ACC112 (cell line): ENCODE measurements around the gene CSN1S1.
"Not testable (repeated sequence)": the region's sequence is repeated elsewhere in the genome, so short reads cannot be mapped to it uniquely, and the experiment has no call there.

Source experiments
- H2AFZ ChIP-seq: fragments of 200-600 bp; sonication (generic); one replicate; pipeline ENCODE4 v1.6.0; 2017; ENCODE audit warnings: antibody characterized with exemption, low read length; ENCODE audit not compliant: unreplicated experiment
- H3K27ac ChIP-seq: fragments of 200-600 bp; sonication (generic); 2 replicates; pipeline ENCODE4 v1.5.1; 2014; ENCODE audit warnings: low read depth, mild to moderate bottlenecking, antibody characterized with exemption, low read length, moderate library complexity
- H3K27me3 ChIP-seq: fragments of 200-600 bp; sonication (generic); 2 replicates; pipeline ENCODE4 v1.6.1; 2014; ENCODE audit warnings: mild to moderate bottlenecking, antibody characterized with exemption, low read length, moderate library complexity, mixed read lengths; ENCODE audit not compliant: insufficient read depth
- H3K36me3 ChIP-seq: fragments of 200-600 bp; sonication (generic); 2 replicates; pipeline ENCODE4 v1.6.1; 2016; ENCODE audit warnings: mild to moderate bottlenecking, antibody characterized with exemption, low read length, moderate library complexity, mixed read lengths; ENCODE audit not compliant: insufficient read depth
- H3K4me1 ChIP-seq: fragments of 200-600 bp; sonication (generic); one replicate; pipeline ENCODE4 v1.6.1; 2016; ENCODE audit warnings: low read length, mixed read lengths; ENCODE audit not compliant: insufficient read depth, unreplicated experiment, control insufficient read depth
- H3K4me3 ChIP-seq: fragments of 200-600 bp; sonication (generic); 2 replicates; pipeline ENCODE4 v1.5.1; 2014; ENCODE audit warnings: mild to moderate bottlenecking, low read depth, low read length
- H3K79me2 ChIP-seq: fragments of 200-600 bp; sonication (generic); one replicate; pipeline ENCODE4 v1.6.0; 2016; ENCODE audit warnings: low read length; ENCODE audit not compliant: control insufficient read depth, unreplicated experiment, insufficient read depth

CSN1S1 gene

GRCh38 chr4:69920874-69921273, 10.0 kb upstream of the CSN1S1 start:
- Histone ChIP-seq H3K79me2 (no peaks in the 10 kb centered on the region), H3K27me3 (no peaks in the 10 kb centered on the region), H3K4me1 (no peaks in the 10 kb centered on the region), H3K36me3 (no peaks in the 10 kb centered on the region), H3K27ac (no peak overlapping the region), H2AFZ (no peak overlapping the region), H3K4me3 (no peak overlapping the region)

GRCh38 chr4:69923782-69924410, 7.0 kb upstream of the CSN1S1 start:
- H2AFZ ChIP-seq, H3K4me1 ChIP-seq, H3K27me3 ChIP-seq, H3K4me3 ChIP-seq, H3K27ac ChIP-seq, H3K36me3 ChIP-seq, H3K79me2 ChIP-seq: not testable (repeated sequence)

GRCh38 chr4:69934150-69934549, 3.3 kb downstream of the CSN1S1 start:
- Histone ChIP-seq H3K36me3 (no peaks in the 10 kb centered on the region), H3K27ac (no peak overlapping the region), H3K79me2 (no peaks in the 10 kb centered on the region), H3K4me1 (peaks cover 20% of the 10 kb centered on the region), H3K27me3 (no peaks in the 10 kb centered on the region), H2AFZ (no peak overlapping the region), H3K4me3 (no peak overlapping the region)

- H3K79me2 ChIP-seq, result no peaks in the 10 kb centered on the region
- H3K27me3 ChIP-seq, result no peaks in the 10 kb centered on the region
- H2AFZ ChIP-seq, result no peak overlapping the region
- no peaks in the 10 kb centered on the region for H3K36me3 ChIP-seq
- H3K27ac ChIP-seq, result 0 out of 2 replicates have a peak overlapping the region, but pooled peaks have one; percentile 5
- no peak overlapping the region for H3K4me3 ChIP-seq
- H3K4me1 ChIP-seq, result peaks cover 16% of the 10 kb centered on the region
Measured at GRCh38 chr4:69936566-69936965, 5.7 kb downstream of the CSN1S1 start.

GRCh38 chr4:69951602-69952001, 20.7 kb downstream of the CSN1S1 start:
- no peak overlapping the region for H3K27ac ChIP-seq
- H3K4me3 ChIP-seq, result no peak overlapping the region
- no peaks in the 10 kb centered on the region for H3K27me3 ChIP-seq
- no peaks in the 10 kb centered on the region for H3K36me3 ChIP-seq
- no peaks in the 10 kb centered on the region for H3K79me2 ChIP-seq
- no peaks in the 10 kb centered on the region for H3K4me1 ChIP-seq
- no peak overlapping the region for H2AFZ ChIP-seq

- H2AFZ ChIP-seq, result no peak overlapping the region
- H3K79me2 ChIP-seq, result no peaks in the 10 kb centered on the region
- H3K4me3 ChIP-seq, result no peak overlapping the region
- no peak overlapping the region for H3K27ac ChIP-seq
- no peaks in the 10 kb centered on the region for H3K27me3 ChIP-seq
- no peaks in the 10 kb centered on the region for H3K4me1 ChIP-seq
- H3K36me3 ChIP-seq, result no peaks in the 10 kb centered on the region
Measured at GRCh38 chr4:69957209-69957608, 26.3 kb downstream of the CSN1S1 start.

- H2AFZ ChIP-seq, result no peak within 1 kb of the TSS
- no peak within 1 kb of the TSS for H3K4me3 ChIP-seq
- no peaks in the 10 kb centered on the region for H3K79me2 ChIP-seq
Measured at GRCh38 chr4:69965628-69966027, 34.8 kb downstream of the CSN1S1 start, which contains the start of gene CSN2. Gene CSN2 (minus strand): TSS chr4:69965728. CDS start chr4:69960995, 4,733 bp downstream.

GRCh38 chr4:69970071-69970470, 39.2 kb downstream of the CSN1S1 start:
- Histone ChIP-seq H3K79me2 (no peaks in the 10 kb centered on the region), H3K4me1 (no peaks in the 10 kb centered on the region), H3K36me3 (no peaks in the 10 kb centered on the region), H3K27me3 (no peaks in the 10 kb centered on the region), H3K27ac (no peak overlapping the region), H2AFZ (no peak overlapping the region), H3K4me3 (no peak overlapping the region)

More at GRCh38 chr4:69965628-69966027, 34.8 kb downstream of the CSN1S1 start, which contains the start of gene CSN2:
- Histone ChIP-seq H3K36me3 (no peaks in the 10 kb centered on the region), H3K27ac (no peak within 1 kb of the TSS), H3K4me1 (no peaks in the 10 kb centered on the region), H3K27me3 (no peaks in the 10 kb centered on the region)

- Histone ChIP-seq H3K27ac (no peak overlapping the region), H3K27me3 (no peaks in the 10 kb centered on the region), H3K4me1 (no peaks in the 10 kb centered on the region), H3K79me2 (no peaks in the 10 kb centered on the region), H3K4me3 (no peak overlapping the region), H2AFZ (no peak overlapping the region), H3K36me3 (no peaks in the 10 kb centered on the region)
Measured at GRCh38 chr4:69974631-69975030, 43.8 kb downstream of the CSN1S1 start.

- H3K79me2 ChIP-seq, result no peaks in the 10 kb centered on the region
- H3K4me1 ChIP-seq, result no peaks in the 10 kb centered on the region
- no peak overlapping the region for H3K4me3 ChIP-seq
- no peak overlapping the region for H3K27ac ChIP-seq
- H3K36me3 ChIP-seq, result no peaks in the 10 kb centered on the region
- no peak overlapping the region for H2AFZ ChIP-seq
- H3K27me3 ChIP-seq, result no peaks in the 10 kb centered on the region
Measured at GRCh38 chr4:69977582-69977981, 46.7 kb downstream of the CSN1S1 start.

GRCh38 chr4:69984030-69984443, 53.2 kb downstream of the CSN1S1 start:
- H3K36me3 ChIP-seq, result no peaks in the 10 kb centered on the region
- no peaks in the 10 kb centered on the region for H3K4me1 ChIP-seq
- no peak overlapping the region for H2AFZ ChIP-seq
- no peaks in the 10 kb centered on the region for H3K27me3 ChIP-seq
- H3K4me3 ChIP-seq, result no peak overlapping the region
- H3K79me2 ChIP-seq, result no peaks in the 10 kb centered on the region
- H3K27ac ChIP-seq, result no peak overlapping the region
